Panc1 (cell line): ENCODE data around the gene SIGLEC7.

Source experiments
- CTCF ChIP-seq: fragments of 450-650 bp; IDR thresholded peaks from 2 replicates; pipeline ENCODE4 v1.5.1; 2017; ENCODE audit warnings: mild to moderate bottlenecking
- REST ChIP-seq, 2 experiments: IDR thresholded peaks; 2 replicates each; pipeline ENCODE4 v1.6.1; 2011 to 2012; ENCODE audit warnings: low read depth in 2 of 2, control low read depth in 1 of 2, low read length in 1 of 2, mild to moderate bottlenecking in 1 of 2, moderate library complexity in 1 of 2; ENCODE audit not compliant: insufficient read depth in 1 of 2
- SIN3A ChIP-seq: IDR thresholded peaks from 2 replicates; pipeline ENCODE4 v1.6.1; 2012; ENCODE audit warnings: low read depth, mild to moderate bottlenecking, low read length, moderate library complexity, borderline replicate concordance; ENCODE audit not compliant: insufficient read depth

GRCh38 chr19:51128227-51128626, 13.9 kb upstream of the SIGLEC7 start:
- TF ChIP-seq CTCF = no peak
- no peak for TF ChIP-seq SIN3A
- no peak for TF ChIP-seq REST (IDR thresholded peaks at IDR 0.05; ENCODE audit: insufficient read depth in 1 of 2, low read depth in 2 of 2, low read length in 1 of 2)
